Measurements from ENCODE around the gene ABCE1.

- TF ChIP-seq CTCF (conservative IDR thresholded peaks at IDR 0.05; ENCODE audit: low read depth, low read length), result no peak
- TF ChIP-seq EZH2 (IDR thresholded peaks at IDR 0.05; ENCODE audit: low read length, unreplicated experiment), result no peak
Measured at GRCh38 chr4:145103496-145103895, 5.4 kb downstream of the ABCE1 start.

Data from PC-3 (cell line).